ENCODE results near the gene MIGA2. TPM values are rescaled to one million over a fixed set of nuclear protein-coding genes. Genes with fewer than 3 reads are reported as not detected.

MIGA2 gene
- total RNA-seq, 6 experiments from 2014 or later = 9.1 to 16.4 (median 10.8) TPM

GRCh38 chr9:129038109-129038852 is 1.9 kb downstream of the MIGA2 start:
- Histone ChIP-seq H3K36me3 (peaks cover 0 to 21% (median 0%) of the 10 kb centered on the region in 4 donors), H3K27ac (peak overlapping the region in 1 of 3 donors; percentile 13), H3K4me3 (no peak overlapping the region), H3K27me3 (no peaks in the 10 kb centered on the region), H3K4me1 (peaks cover 0 to 17% (median 5%) of the 10 kb centered on the region in 4 donors), H3K9me3 (no peaks in the 10 kb centered on the region)
- DNase-seq (no peak), ATAC-seq (peak in 2 of 4 donors; percentile 2 to 4)
- TF ChIP-seq CTCF (IDR thresholded peaks at IDR 0.05) (no peak), POLR2A (IDR thresholded peaks at IDR 0.05) (no peak)
- intact Hi-C loops (cut with DNase I) = no loop called here
- 94% methylated on average over 4 of the region's 8 CpGs for WGBS (ENCODE audit: insufficient coverage, low coverage, low lambda C conversion rate, missing lambda C conversion rate)

- DNase-seq (no peak), ATAC-seq (no peak)
- peaks cover 0 to 17% (median 5%) of the 10 kb centered on the region in 4 donors for H3K4me1 ChIP-seq
- TF ChIP-seq POLR2A (IDR thresholded peaks at IDR 0.05) = no peak
- TF ChIP-seq CTCF (IDR thresholded peaks at IDR 0.05) = no peak
- no CpG with 5 or more reads among the region's 12 CpGs for WGBS (ENCODE audit: insufficient coverage, low coverage, low lambda C conversion rate, missing lambda C conversion rate)
- H3K4me3 ChIP-seq = no peak overlapping the region
- no peaks in the 10 kb centered on the region for H3K9me3 ChIP-seq
- peaks cover 0 to 21% (median 0%) of the 10 kb centered on the region in 4 donors for H3K36me3 ChIP-seq
- H3K27ac ChIP-seq = no peak overlapping the region
- intact Hi-C loops (cut with DNase I) = no loop called here
- no peaks in the 10 kb centered on the region for H3K27me3 ChIP-seq
These were observed 3.8 kb downstream of the MIGA2 start for GRCh38 chr9:129040113-129040643.

- H3K27me3 ChIP-seq = no peaks in the 10 kb centered on the region
- WGBS (ENCODE audit: insufficient coverage, low coverage, low lambda C conversion rate, missing lambda C conversion rate) = 93% methylated on average over 5 of the region's 16 CpGs
- no peak overlapping the region for H3K4me3 ChIP-seq
- peaks cover 0 to 24% (median 0%) of the 10 kb centered on the region in 4 donors for H3K36me3 ChIP-seq
- DNase-seq (no peak), ATAC-seq (peak in 1 of 4 donors; percentile 9)
- no peak for TF ChIP-seq POLR2A (IDR thresholded peaks at IDR 0.05)
- no peak for TF ChIP-seq CTCF (IDR thresholded peaks at IDR 0.05)
- peaks cover 0 to 22% (median 5%) of the 10 kb centered on the region in 4 donors for H3K4me1 ChIP-seq
- no peak overlapping the region for H3K27ac ChIP-seq
- no peaks in the 10 kb centered on the region for H3K9me3 ChIP-seq
- intact Hi-C loops (cut with DNase I) = no loop called here
These were observed 5.6 kb downstream of the MIGA2 start for GRCh38 chr9:129042016-129042415.

GRCh38 chr9:129052592-129052991 is 16.2 kb downstream of the MIGA2 start:
- 80% methylated on average over 7 of the region's 8 CpGs for WGBS (ENCODE audit: insufficient coverage, low coverage, low lambda C conversion rate, missing lambda C conversion rate)
- Histone ChIP-seq H3K27ac (no peak overlapping the region), H3K4me3 (no peak overlapping the region), H3K27me3 (no peaks in the 10 kb centered on the region), H3K9me3 (no peaks in the 10 kb centered on the region), H3K4me1 (peaks cover 0 to 10% (median 5%) of the 10 kb centered on the region in 4 donors), H3K36me3 (peaks cover 0 to 25% (median 0%) of the 10 kb centered on the region in 4 donors)
- intact Hi-C loops (cut with DNase I) = no loop called here
- TF ChIP-seq POLR2A (IDR thresholded peaks at IDR 0.05) = no peak
- TF ChIP-seq CTCF (IDR thresholded peaks at IDR 0.05) = no peak
- ATAC-seq (peak; percentile 84 to 90 (median 88)), DNase-seq (peak; percentile 85 to 96 (median 94))
